ENCODE data around the gene A1BG.

Gene A1BG

DNA sequence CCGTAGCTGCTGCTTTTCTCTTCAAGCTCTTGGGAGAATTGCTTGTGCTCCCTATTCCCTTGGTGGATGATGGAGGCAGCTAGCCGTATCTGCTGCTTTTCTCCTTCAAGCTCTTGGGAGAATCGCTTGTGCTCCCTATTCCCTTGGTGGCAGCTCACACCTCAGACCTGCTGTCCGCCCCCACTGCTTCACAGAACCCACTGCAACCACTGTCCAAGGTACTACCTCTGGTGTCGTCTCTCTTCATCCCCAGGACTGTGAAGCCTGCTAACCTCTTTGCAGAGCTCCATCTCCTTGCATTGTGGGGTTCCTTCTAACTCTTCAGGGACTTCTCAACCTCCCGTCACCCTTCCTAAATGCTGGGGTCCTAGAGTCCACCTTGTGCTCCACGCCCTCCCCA is 52.7 kb downstream of the A1BG start:
- no peak for DNase-seq (ENCODE audit: extremely low read depth, low read depth)
- TF ChIP-seq, protein P1, sequence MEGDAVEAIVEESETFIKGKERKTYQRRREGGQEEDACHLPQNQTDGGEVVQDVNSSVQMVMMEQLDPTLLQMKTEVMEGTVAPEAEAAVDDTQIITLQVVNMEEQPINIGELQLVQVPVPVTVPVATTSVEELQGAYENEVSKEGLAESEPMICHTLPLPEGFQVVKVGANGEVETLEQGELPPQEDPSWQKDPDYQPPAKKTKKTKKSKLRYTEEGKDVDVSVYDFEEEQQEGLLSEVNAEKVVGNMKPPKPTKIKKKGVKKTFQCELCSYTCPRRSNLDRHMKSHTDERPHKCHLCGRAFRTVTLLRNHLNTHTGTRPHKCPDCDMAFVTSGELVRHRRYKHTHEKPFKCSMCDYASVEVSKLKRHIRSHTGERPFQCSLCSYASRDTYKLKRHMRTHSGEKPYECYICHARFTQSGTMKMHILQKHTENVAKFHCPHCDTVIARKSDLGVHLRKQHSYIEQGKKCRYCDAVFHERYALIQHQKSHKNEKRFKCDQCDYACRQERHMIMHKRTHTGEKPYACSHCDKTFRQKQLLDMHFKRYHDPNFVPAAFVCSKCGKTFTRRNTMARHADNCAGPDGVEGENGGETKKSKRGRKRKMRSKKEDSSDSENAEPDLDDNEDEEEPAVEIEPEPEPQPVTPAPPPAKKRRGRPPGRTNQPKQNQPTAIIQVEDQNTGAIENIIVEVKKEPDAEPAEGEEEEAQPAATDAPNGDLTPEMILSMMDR (IDR thresholded peaks at IDR 0.05; ENCODE audit: low read depth, low read length), result no peak

DNA sequence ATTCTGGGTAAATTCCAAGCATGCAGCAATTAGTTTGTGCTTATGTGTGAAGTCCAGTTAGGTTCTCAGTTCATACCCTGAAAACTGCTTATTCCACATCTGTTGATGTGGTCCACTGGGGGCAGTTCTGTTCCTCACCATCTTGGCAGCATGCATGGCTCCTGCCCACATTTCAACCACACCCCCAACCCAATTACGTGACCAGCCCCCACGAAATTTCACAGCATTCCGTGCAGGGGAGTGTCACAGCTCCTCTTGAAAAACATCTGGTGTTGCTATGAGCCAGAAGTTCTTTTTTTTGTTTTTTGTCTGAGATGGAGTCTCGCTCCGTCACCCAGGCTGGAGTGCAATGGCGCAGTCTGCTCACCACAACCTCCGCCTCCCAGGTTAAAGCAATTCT is 57.2 kb downstream of the A1BG start:
- TF ChIP-seq, protein P1 (IDR thresholded peaks at IDR 0.05; ENCODE audit: low read depth, low read length), result no peak
- DNase-seq (ENCODE audit: extremely low read depth, low read depth), result no peak
